ENCODE measurements around the gene TMEM178B.
A peak's percentile ranks its signal among the peaks of the same experiment; 100 is the strongest.
"Not testable (repeated sequence)": the region's sequence is repeated elsewhere in the genome, so short reads cannot be mapped to it uniquely, and the experiment has no call there.

TMEM178B gene

GRCh38 chr7:141381794-141382427, 308.0 kb downstream of the TMEM178B start:
- TF ChIP-seq POLR2AphosphoS5 (IDR thresholded peaks at IDR 0.05; ENCODE audit: borderline replicate concordance, low read depth, low read length) (no peak), EZH2 (IDR thresholded peaks at IDR 0.05) (no peak), FOXP2 (optimal IDR thresholded peaks at IDR 0.05; ENCODE audit: control extremely low read depth, extremely low read length, insufficient read depth) (no peak)
- no peak for DNase-seq (ENCODE audit: low read depth, low spot score)

GRCh38 chr7:141383356-141383755, 309.5 kb downstream of the TMEM178B start:
- H3K9me3 ChIP-seq (ENCODE audit: low read depth, low read length); H3K27ac ChIP-seq; H3K36me3 ChIP-seq (ENCODE audit: insufficient read depth, low read length); H3K4me3 ChIP-seq; DNase-seq (ENCODE audit: low read depth, low spot score); H3K9ac ChIP-seq (ENCODE audit: insufficient read length): not testable (repeated sequence)

More at GRCh38 chr7:141381794-141382427, 308.0 kb downstream of the TMEM178B start:
- Histone ChIP-seq H3K9ac (ENCODE audit: insufficient read length) (no peak overlapping the region), H3K4me3 (no peak overlapping the region), H3K27ac (no peak overlapping the region), H3K36me3 (ENCODE audit: insufficient read depth, low read length) (no peaks in the 10 kb centered on the region), H3K9me3 (ENCODE audit: low read depth, low read length) (no peaks in the 10 kb centered on the region)

- no peak overlapping the region for H3K4me3 ChIP-seq
- no peaks in the 10 kb centered on the region for H3K36me3 ChIP-seq (ENCODE audit: insufficient read depth, low read length)
- no peaks in the 10 kb centered on the region for H3K9me3 ChIP-seq (ENCODE audit: low read depth, low read length)
- no peak overlapping the region for H3K27ac ChIP-seq
- DNase-seq (ENCODE audit: low read depth, low spot score) = no peak
- no peak overlapping the region for H3K9ac ChIP-seq (ENCODE audit: insufficient read length)
- TF ChIP-seq POLR2AphosphoS5 (IDR thresholded peaks at IDR 0.05; ENCODE audit: borderline replicate concordance, low read depth, low read length) (no peak), FOXP2 (optimal IDR thresholded peaks at IDR 0.05; ENCODE audit: control extremely low read depth, extremely low read length, insufficient read depth) (no peak), EZH2 (IDR thresholded peaks at IDR 0.05) (no peak)
Observed at GRCh38 chr7:141386881-141387280, 313.0 kb downstream of the TMEM178B start.

- Histone ChIP-seq H3K36me3 (ENCODE audit: insufficient read depth, low read length) (no peaks in the 10 kb centered on the region), H3K27ac (no peak overlapping the region), H3K9ac (ENCODE audit: insufficient read length) (no peak overlapping the region), H3K9me3 (ENCODE audit: low read depth, low read length) (no peaks in the 10 kb centered on the region), H3K4me3 (no peak overlapping the region)
- no peak for TF ChIP-seq EZH2 (IDR thresholded peaks at IDR 0.05)
- no peak for TF ChIP-seq POLR2AphosphoS5 (IDR thresholded peaks at IDR 0.05; ENCODE audit: borderline replicate concordance, low read depth, low read length)
- no peak for TF ChIP-seq FOXP2 (optimal IDR thresholded peaks at IDR 0.05; ENCODE audit: control extremely low read depth, extremely low read length, insufficient read depth)
- DNase-seq (ENCODE audit: low read depth, low spot score) = no peak
Observed at GRCh38 chr7:141387521-141388217, 313.8 kb downstream of the TMEM178B start.

- H3K9me3 ChIP-seq (ENCODE audit: low read depth, low read length) = no peaks in the 10 kb centered on the region
- no peaks in the 10 kb centered on the region for H3K36me3 ChIP-seq (ENCODE audit: insufficient read depth, low read length)
- no peak overlapping the region for H3K27ac ChIP-seq
- no peak overlapping the region for H3K4me3 ChIP-seq
- DNase-seq (ENCODE audit: low read depth, low spot score) = no peak
- TF ChIP-seq POLR2AphosphoS5 (IDR thresholded peaks at IDR 0.05; ENCODE audit: borderline replicate concordance, low read depth, low read length) = no peak
- TF ChIP-seq EZH2 (IDR thresholded peaks at IDR 0.05) = no peak
- no peak for TF ChIP-seq FOXP2 (optimal IDR thresholded peaks at IDR 0.05; ENCODE audit: control extremely low read depth, extremely low read length, insufficient read depth)
- H3K9ac ChIP-seq (ENCODE audit: insufficient read length) = no peak overlapping the region
Observed at GRCh38 chr7:141389140-141389796, 315.4 kb downstream of the TMEM178B start.

- DNase-seq (ENCODE audit: low read depth, low spot score) = no peak
- no peak overlapping the region for H3K4me3 ChIP-seq
- no peaks in the 10 kb centered on the region for H3K9me3 ChIP-seq (ENCODE audit: low read depth, low read length)
- H3K27ac ChIP-seq = no peak overlapping the region
- H3K9ac ChIP-seq (ENCODE audit: insufficient read length) = no peak overlapping the region
- TF ChIP-seq FOXP2 (optimal IDR thresholded peaks at IDR 0.05; ENCODE audit: control extremely low read depth, extremely low read length, insufficient read depth) (no peak), POLR2AphosphoS5 (IDR thresholded peaks at IDR 0.05; ENCODE audit: borderline replicate concordance, low read depth, low read length) (no peak)
- H3K36me3 ChIP-seq (ENCODE audit: insufficient read depth, low read length) = no peaks in the 10 kb centered on the region
Observed at GRCh38 chr7:141390339-141390738, 316.5 kb downstream of the TMEM178B start.

GRCh38 chr7:141393056-141393455, 319.2 kb downstream of the TMEM178B start:
- DNase-seq (ENCODE audit: low read depth, low spot score) = peak; percentile 91
- H3K36me3 ChIP-seq (ENCODE audit: insufficient read depth, low read length) = no peaks in the 10 kb centered on the region
- H3K9ac ChIP-seq (ENCODE audit: insufficient read length) = no peak overlapping the region
- peak overlapping the region; percentile 57 for H3K4me3 ChIP-seq
- H3K27ac ChIP-seq = peak overlapping the region; percentile 79
- H3K9me3 ChIP-seq (ENCODE audit: low read depth, low read length) = no peaks in the 10 kb centered on the region
- TF ChIP-seq FOXP2 (optimal IDR thresholded peaks at IDR 0.05; ENCODE audit: control extremely low read depth, extremely low read length, insufficient read depth) (no peak), POLR2AphosphoS5 (IDR thresholded peaks at IDR 0.05; ENCODE audit: borderline replicate concordance, low read depth, low read length) (no peak), EZH2 (IDR thresholded peaks at IDR 0.05) (no peak)

GRCh38 chr7:141397236-141398163, 323.6 kb downstream of the TMEM178B start:
- Histone ChIP-seq H3K27ac (no peak overlapping the region), H3K4me3 (no peak overlapping the region), H3K9ac (ENCODE audit: insufficient read length) (no peak overlapping the region), H3K36me3 (ENCODE audit: insufficient read depth, low read length) (no peaks in the 10 kb centered on the region), H3K9me3 (ENCODE audit: low read depth, low read length) (no peaks in the 10 kb centered on the region)
- DNase-seq (ENCODE audit: low read depth, low spot score) = no peak
- no peak for TF ChIP-seq EZH2 (IDR thresholded peaks at IDR 0.05)
- no peak for TF ChIP-seq POLR2AphosphoS5 (IDR thresholded peaks at IDR 0.05; ENCODE audit: borderline replicate concordance, low read depth, low read length)
- TF ChIP-seq FOXP2 (optimal IDR thresholded peaks at IDR 0.05; ENCODE audit: control extremely low read depth, extremely low read length, insufficient read depth) = no peak
